Spleen (tissue), 7 donors: ENCODE data around the gene G6PD.

Experiments
- CTCF ChIP-seq, 11 experiments: fragments of 200-600 bp in 7 of 11; fragments of 450-650 bp in 4 of 11; sonication (generic) in 4 of 11; IDR thresholded peaks in 8 of 11; conservative IDR thresholded peaks in 3 of 11; 1 replicate in 7 of 11; 2 replicates in 4 of 11; pipeline versions ENCODE4 v1.4.0 to v1.8.0; 2016 to 2021; ENCODE audit warnings: antibody characterized with exemption in 11 of 11, inconsistent platforms in 4 of 11, mild to moderate bottlenecking in 1 of 11
- POLR2A ChIP-seq, 3 donors: fragments of 450-650 bp; IDR thresholded peaks; one replicate each; pipeline ENCODE4 v1.5.1; 2017; ENCODE audit warnings: antibody characterized with exemption in 3 of 3, mild to moderate bottlenecking in 1 of 3
- POLR2AphosphoS5 ChIP-seq, 3 donors: sonication (generic); formaldehyde crosslinking; IDR thresholded peaks; one replicate each; pipeline ENCODE4 v1.5.1; 2017; ENCODE audit warnings: antibody characterized with exemption in 3 of 3
- donor health status: DM: no; HTN: no; CAD: no; lungs with moderate emphysema.
- donor health status: DM: no; HTN: no; CAD: no.
- donor health status: DM: no; HTN: no; CAD: no.

DNA sequence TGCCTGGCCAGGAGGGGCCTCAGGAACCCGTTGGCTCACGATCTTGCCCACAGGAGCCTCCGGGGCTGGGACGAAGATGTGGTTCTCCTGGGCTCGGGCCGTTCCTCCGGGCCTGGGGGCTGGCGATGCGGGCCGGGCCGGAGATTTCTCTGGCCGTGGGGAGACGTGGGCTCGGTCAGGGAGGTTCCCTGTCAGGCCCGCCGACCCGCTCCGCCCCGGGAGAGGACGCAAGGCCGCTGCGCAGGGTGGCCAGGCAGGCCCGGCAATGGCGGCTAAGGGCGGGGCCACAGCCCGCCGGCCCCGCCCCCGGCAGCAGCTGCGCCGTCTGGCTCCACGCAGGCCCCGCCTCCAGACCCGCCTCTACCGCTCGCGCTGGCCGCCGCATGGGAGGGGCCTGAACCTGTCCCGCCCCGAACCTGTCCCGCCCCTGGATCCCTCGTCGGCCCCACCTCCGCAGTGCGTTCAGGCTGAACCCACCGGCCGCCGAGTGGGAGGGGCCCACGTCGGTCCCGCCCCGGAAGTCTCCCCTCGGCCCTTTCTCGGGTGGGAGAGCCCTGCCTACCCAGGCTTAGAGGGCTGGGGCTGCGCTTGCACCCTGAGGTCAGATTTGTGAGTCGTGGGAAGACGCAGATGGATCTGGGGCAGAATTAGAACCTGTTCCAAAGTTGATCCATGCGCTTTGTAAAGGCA, 30.5 kb downstream of the G6PD start, which contains the start of gene FAM3A:
- TF ChIP-seq CTCF (IDR thresholded peaks at IDR 0.05 in 8 of 11, conservative IDR thresholded peaks at IDR 0.05 in 3 of 11) = no peak
- peak in 2 of 3 donors; percentile 68 to 69 for TF ChIP-seq POLR2A (IDR thresholded peaks at IDR 0.05)
- TF ChIP-seq POLR2AphosphoS5 (IDR thresholded peaks at IDR 0.05) = peak; percentile 91 to 95 (median 92)
